A549 (cell line): ENCODE results near the gene PPP6R3. TPM values are rescaled to one million over a fixed set of nuclear protein-coding genes. Genes with fewer than 3 reads are reported as not detected.

ENCODE experiments used
- ATAC-seq, 2 experiments: fragments of 200-7000 bp in 1 of 2; fragments of >200 bp in 1 of 2; cut with Nextera tagmentation in 1 of 2; cut with Tn5 transposase in 1 of 2; 3 replicates each; pipeline versions ENCODE4 v1.8.0 to v1.9.1; 2018 to 2020; ENCODE audit warnings: mild to moderate bottlenecking in 1 of 2, moderate library complexity in 1 of 2
- CTCF ChIA-PET: fragments of 300-600 bp; sonication (Branson Sonifier 250); formaldehyde crosslinking; extraction: SDS; loops from one replicate; lab custom pipeline; 2021; ENCODE audit warnings: antibody characterized with exemption, inconsistent platforms; lab: Yijun Ruan, JAX
- POLR2A ChIA-PET: fragments of 350-600 bp; formaldehyde crosslinking; extraction: SDS; loops from one replicate; lab custom pipeline; 2021; ENCODE audit warnings: antibody characterized with exemption, inconsistent platforms; lab: Yijun Ruan, JAX
- DNase-seq, 2 experiments: peaks; one replicate each; pipeline versions ENCODE4 v3.0.0 to v3.0.0-alpha.2; 2011 to 2016; ENCODE audit warnings: low read depth in 1 of 2, low spot score in 1 of 2
- FAIRE-seq: peaks from 2 replicates; lab custom pipeline; 2011; peaks lifted over from hg19 to GRCh38; lab: Jason Lieb, UNC
- H3K27ac ChIP-seq, 2 experiments: fragments of >200 bp; sonication (Bioruptor Twin); formaldehyde crosslinking; 3 replicates each; pipeline ENCODE4 v1.5.1; 2016 to 2017
- H3K4me1 ChIP-seq: fragments of >200 bp; sonication (Bioruptor Twin); formaldehyde crosslinking; 3 replicates; pipeline ENCODE4 v1.6.1; 2016
- H3K4me2 ChIP-seq: fragments of >200 bp; sonication (Bioruptor Twin); formaldehyde crosslinking; 3 replicates; pipeline ENCODE4 v1.6.1; 2016
- H3K4me3 ChIP-seq: fragments of >200 bp; sonication (Bioruptor Twin); formaldehyde crosslinking; 3 replicates; pipeline ENCODE4 v1.5.1; 2016
- H3K9me3 ChIP-seq: fragments of >200 bp; sonication (Bioruptor Twin); formaldehyde crosslinking; 3 replicates; pipeline ENCODE4 v1.6.1; 2016
- CHD2 ChIP-seq: fragments of 150-350 bp; IDR thresholded peaks from 2 replicates; pipeline ENCODE4 v1.6.1; 2014; ENCODE audit warnings: low read length; ENCODE audit not compliant: partially characterized antibody
- E2F6 ChIP-seq: IDR thresholded peaks from 2 replicates; pipeline ENCODE4 v1.6.1; 2012; ENCODE audit warnings: low read depth, borderline replicate concordance
- EHF ChIP-seq: fragments of 250-450 bp; sonication (Bioruptor Pico); IDR thresholded peaks from 2 replicates; pipeline ENCODE4 v1.5.0; 2020; ENCODE audit warnings: mild to moderate bottlenecking
- ELK1 ChIP-seq: fragments of 150-350 bp; IDR thresholded peaks from 2 replicates; pipeline ENCODE4 v1.6.1; 2014; ENCODE audit warnings: low read depth, mild to moderate bottlenecking, low read length
- ESRRA ChIP-seq: fragments of 150-350 bp; IDR thresholded peaks from 2 replicates; pipeline ENCODE4 v1.6.1; 2014; ENCODE audit warnings: mild to moderate bottlenecking, low read length, borderline replicate concordance
- FOXS1 ChIP-seq: fragments of 250-450 bp; sonication (Bioruptor Pico); IDR thresholded peaks from 2 replicates; pipeline ENCODE4 v1.5.0; 2020; ENCODE audit warnings: mild to moderate bottlenecking, moderate library complexity
- HDAC2 ChIP-seq: fragments of 200-600 bp; sonication (generic); IDR thresholded peaks from 2 replicates; pipeline ENCODE4 v1.6.1; 2016
- HES2 ChIP-seq: fragments of >200 bp; sonication (Bioruptor Twin); formaldehyde crosslinking; IDR thresholded peaks from 2 replicates; pipeline ENCODE4 v1.6.1; 2016
- HMGXB4 ChIP-seq: fragments of 250-450 bp; sonication (Bioruptor Pico); IDR thresholded peaks from 2 replicates; pipeline ENCODE4 v1.5.0; 2021; ENCODE audit warnings: mild to moderate bottlenecking, moderate library complexity, borderline replicate concordance
- JUN ChIP-seq, 2 experiments: fragments of >200 bp; sonication (Bioruptor Twin); formaldehyde crosslinking; IDR thresholded peaks; 2 replicates in 1 of 2; 3 replicates in 1 of 2; pipeline ENCODE4 v1.6.1; 2016 to 2017
- KDM1A ChIP-seq: fragments of 200-600 bp; sonication (generic); IDR thresholded peaks from 2 replicates; pipeline ENCODE4 v1.6.1; 2016; ENCODE audit warnings: low read depth, mild to moderate bottlenecking
- KDM5A ChIP-seq: fragments of 200-600 bp; sonication (generic); IDR thresholded peaks from 2 replicates; pipeline ENCODE4 v1.6.1; 2016; ENCODE audit warnings: antibody characterized with exemption, mild to moderate bottlenecking
- NPAS2 ChIP-seq: fragments of 250-450 bp; sonication (Bioruptor Pico); IDR thresholded peaks from 2 replicates; pipeline ENCODE4 v1.8.0; 2022; ENCODE audit warnings: mild to moderate bottlenecking, moderate library complexity, borderline replicate concordance
- RAD21 ChIP-seq, 2 experiments: fragments of >200 bp in 1 of 2; sonication (Bioruptor Twin) in 1 of 2; formaldehyde crosslinking in 1 of 2; IDR thresholded peaks in 1 of 2; conservative IDR thresholded peaks in 1 of 2; 2 replicates in 1 of 2; 3 replicates in 1 of 2; pipeline ENCODE4 v1.6.1; 2012 to 2018; ENCODE audit warnings: inconsistent platforms in 1 of 2
- ZNF302 ChIP-seq: fragments of 250-450 bp; sonication (Bioruptor Pico); IDR thresholded peaks from 2 replicates; pipeline ENCODE4 v1.9.0; 2021; ENCODE audit warnings: inconsistent platforms, mild to moderate bottlenecking, moderate library complexity
- ZSCAN20 ChIP-seq: fragments of 250-450 bp; sonication (Bioruptor Pico); IDR thresholded peaks from 2 replicates; pipeline ENCODE4 v1.8.0; 2022; ENCODE audit warnings: mild to moderate bottlenecking, moderate library complexity
- WGBS: methylation state at CpG from one replicate; pipeline ENCODE4 v1.1.6; 2017; ENCODE audit errors: missing lambda C conversion rate; 5-methylcytosine and 5-hydroxymethylcytosine counted together
- polyA plus RNA-seq, 4 experiments: library from polyadenylated mRNA; depleted of rRNA in 3 of 4; stranded (reverse); fragments of >200 nt; fragmentation: RNase III in 1 of 4; extraction: RNeasy Plus Mini Kit Qiagen cat#74134 plus additional on column Dnase treatment in 1 of 4; gene quantifications; 2 replicates in 3 of 4; 3 replicates in 1 of 4; pipeline ENCODE4 v1.2.3, GENCODE V29; 2011 to 2017

Gene PPP6R3
- polyA plus RNA-seq, 2 of the 4 experiments (the other 2 are of a cell fraction), result 69.7 to 114 TPM

- WGBS, result 96% methylated on average over 4 of the region's 4 CpGs
- CTCF ChIA-PET, result no interaction called here
- ATAC-seq, result no peak
- FAIRE-seq, result no peak
- Histone ChIP-seq H3K9me3 (no peaks in the 10 kb centered on the region), H3K4me2 (no peak overlapping the region), H3K27ac (no peak overlapping the region), H3K4me1 (peaks cover 50% of the 10 kb centered on the region), H3K4me3 (no peak overlapping the region)
- no peak for DNase-seq
- POLR2A ChIA-PET, result interaction anchor here (0.6 kb wide), 1 partner anchor 28 kb away, joined by 5 read pairs; no protein-coding TSS in a partner anchor
- TF ChIP-seq NPAS2 (CRISPR knock-in tag) (no peak), HDAC2 (no peak), KDM5A (no peak), ELK1 (no peak), CHD2 (no peak), RAD21 (conservative IDR thresholded peaks at IDR 0.05 in 1 of 2, IDR thresholded peaks at IDR 0.05 in 1 of 2) (no peak), EHF (no peak)
Measured at GRCh38 chr11:68470304-68470811, 9.8 kb downstream of the PPP6R3 start.

GRCh38 chr11:68471360-68472340, 11.1 kb downstream of the PPP6R3 start:
- ChIA-PET CTCF (no interaction called here), POLR2A (no interaction called here)
- FAIRE-seq (no peak), DNase-seq (no peak), ATAC-seq (no peak)
- no peak overlapping the region for H3K27ac ChIP-seq
- H3K9me3 ChIP-seq, result no peaks in the 10 kb centered on the region
- H3K4me1 ChIP-seq, result peaks cover 46% of the 10 kb centered on the region
- no peak overlapping the region for H3K4me2 ChIP-seq
- 93% methylated on average over 17 of the region's 17 CpGs for WGBS
- TF ChIP-seq ESRRA, result no peak
- TF ChIP-seq ZNF302 (CRISPR knock-in tag), result no peak
- TF ChIP-seq FOXS1, result no peak
- TF ChIP-seq JUN (IDR thresholded peaks at IDR 0.05), result no peak
- TF ChIP-seq HMGXB4 (CRISPR knock-in tag), result no peak
- no peak for TF ChIP-seq E2F6
- TF ChIP-seq KDM1A, result no peak
- TF ChIP-seq ZSCAN20, result no peak
- TF ChIP-seq ELK1, result no peak
- TF ChIP-seq HES2, result no peak
- H3K4me3 ChIP-seq, result no peak overlapping the region
